Measurements from ENCODE around the gene PSTPIP2. TPM values are rescaled to one million over a fixed set of nuclear protein-coding genes. Genes with fewer than 3 reads are reported as not detected.
"Not testable (repeated sequence)": the region's sequence is repeated elsewhere in the genome, so short reads cannot be mapped to it uniquely, and the experiment has no call there.

Gene PSTPIP2, protein sequence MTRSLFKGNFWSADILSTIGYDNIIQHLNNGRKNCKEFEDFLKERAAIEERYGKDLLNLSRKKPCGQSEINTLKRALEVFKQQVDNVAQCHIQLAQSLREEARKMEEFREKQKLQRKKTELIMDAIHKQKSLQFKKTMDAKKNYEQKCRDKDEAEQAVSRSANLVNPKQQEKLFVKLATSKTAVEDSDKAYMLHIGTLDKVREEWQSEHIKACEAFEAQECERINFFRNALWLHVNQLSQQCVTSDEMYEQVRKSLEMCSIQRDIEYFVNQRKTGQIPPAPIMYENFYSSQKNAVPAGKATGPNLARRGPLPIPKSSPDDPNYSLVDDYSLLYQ
- polyA plus RNA-seq (2012; ENCODE audit: insufficient read depth, insufficient read length) = not detected

DNA sequence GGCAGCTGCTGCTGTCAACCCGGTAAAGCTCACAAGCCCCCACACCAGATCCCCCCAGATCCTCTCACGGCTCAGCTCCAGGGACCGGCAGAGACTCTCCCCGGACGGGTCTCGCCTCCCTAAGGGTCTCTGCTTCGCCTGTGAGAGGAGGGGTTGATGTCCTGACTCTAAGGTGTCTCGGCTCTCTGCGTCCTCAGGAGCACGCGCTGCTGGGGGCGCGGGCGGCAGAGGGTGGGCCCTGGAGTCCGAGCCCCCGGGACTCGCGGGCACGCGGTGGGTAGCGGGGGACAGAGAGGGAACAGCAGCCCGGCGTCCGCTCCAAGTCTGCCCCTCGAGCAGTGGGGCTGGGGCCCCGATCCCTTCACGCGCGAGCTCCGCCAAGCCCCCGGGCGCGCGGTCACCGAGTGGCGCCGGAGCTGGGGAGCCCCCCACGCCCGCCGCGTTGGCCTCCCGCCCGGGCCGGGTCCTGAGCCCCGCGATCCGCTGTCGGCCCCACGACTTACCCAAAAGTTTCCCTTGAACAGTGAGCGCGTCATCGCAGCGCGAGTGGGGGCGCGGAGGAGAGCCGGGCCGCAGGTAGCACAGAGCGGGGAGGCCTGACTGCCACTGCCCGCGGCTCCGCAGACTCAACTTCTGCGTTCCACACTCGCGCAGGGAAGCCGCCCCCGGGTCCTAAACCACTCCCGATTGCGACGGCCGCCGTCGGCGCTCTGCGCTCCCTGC lies at the start of gene PSTPIP2:
Gene PSTPIP2, minus strand, starts transcription at position 608 of the 723 bp plus-strand sequence. Its CDS starts 72 bp downstream, at position 536.
- H3K4me3 ChIP-seq (ENCODE audit: low read length) = no peak within 1 kb of the TSS
- no peak for DNase-seq (ENCODE audit: low read depth, low spot score)

GRCh38 chr18:46113751-46114150 lies 41.7 kb upstream of the PSTPIP2 start:
- no peak overlapping the region for H3K4me3 ChIP-seq (ENCODE audit: low read length)
- no peak for DNase-seq (ENCODE audit: low read depth, low spot score)

DNA sequence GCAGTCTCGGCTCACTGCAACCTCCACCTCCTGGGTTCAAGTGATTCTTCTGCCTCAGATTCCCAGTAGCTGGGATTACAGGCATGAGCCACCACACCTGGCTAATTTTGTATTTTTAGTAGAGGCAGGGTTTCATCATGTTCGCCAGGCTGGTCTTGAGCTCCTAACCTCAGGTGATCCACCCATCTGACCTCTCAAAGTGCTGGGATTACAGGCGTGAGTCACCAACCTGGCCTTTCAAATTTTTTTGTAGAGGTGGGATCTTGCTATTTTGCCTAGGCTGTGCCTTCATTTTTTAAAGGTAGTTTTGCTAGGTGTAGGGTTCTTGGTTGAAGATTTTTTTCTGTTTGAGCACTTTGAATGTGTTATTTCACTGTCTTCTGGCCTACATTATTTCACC lies 38.3 kb upstream of the PSTPIP2 start:
- DNase-seq (ENCODE audit: low read depth, low spot score) = no peak
- H3K4me3 ChIP-seq (ENCODE audit: low read length) = no peak overlapping the region

GRCh38 chr18:46109386-46109785 lies 37.3 kb upstream of the PSTPIP2 start:
- DNase-seq (ENCODE audit: low read depth, low spot score) = no peak
- H3K4me3 ChIP-seq (ENCODE audit: low read length) = no peak overlapping the region

DNA sequence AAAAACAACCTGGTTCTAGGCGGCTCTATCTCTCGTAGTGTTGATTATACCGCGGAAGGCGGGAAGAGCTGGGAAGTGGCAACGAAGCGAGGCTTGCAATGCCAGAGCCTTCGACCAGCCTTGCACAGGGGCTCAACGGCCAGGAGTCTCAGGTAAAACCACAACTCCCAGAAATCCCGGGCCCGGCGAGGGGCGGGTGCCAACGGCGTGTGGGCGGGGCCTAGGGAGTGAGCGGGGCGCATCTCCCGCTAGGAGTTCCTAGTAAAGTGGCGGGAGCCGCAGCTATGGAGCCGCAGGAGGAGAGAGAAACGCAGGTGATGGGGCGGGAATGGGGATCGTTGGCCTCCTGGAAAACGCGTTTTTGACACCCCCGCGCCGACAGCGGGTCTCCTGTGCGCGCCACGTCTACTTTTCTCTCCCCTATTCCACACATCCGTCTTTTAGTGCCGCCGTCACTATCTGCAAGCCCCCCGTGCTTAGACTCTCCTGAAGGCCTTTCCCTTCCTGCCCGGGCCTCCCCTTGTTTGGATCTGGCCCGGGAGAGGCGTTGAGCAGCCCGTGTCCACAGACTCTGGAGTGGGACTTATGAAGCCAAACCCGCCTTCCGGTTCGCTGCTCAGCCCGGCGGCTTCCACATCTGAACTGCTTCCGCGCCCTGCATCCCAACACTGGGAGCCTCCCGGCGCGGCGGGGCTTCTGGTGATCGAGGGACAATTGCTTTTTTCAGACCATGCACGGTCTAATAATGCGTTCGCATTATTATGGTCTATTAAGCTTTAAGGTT lies 32.3 kb upstream of the PSTPIP2 start, which contains the start of gene HAUS1:
Gene HAUS1, plus strand, starts transcription at position 258 of the 784 bp plus-strand sequence. Its CDS starts 27 bp downstream, at position 285.
- H3K4me3 ChIP-seq (ENCODE audit: low read length) = peak within 1 kb of the TSS; percentile 91
- DNase-seq (ENCODE audit: low read depth, low spot score) = peak; percentile 75

GRCh38 chr18:46099463-46099862 lies 27.4 kb upstream of the PSTPIP2 start:
- no peak overlapping the region for H3K4me3 ChIP-seq (ENCODE audit: low read length)
- DNase-seq (ENCODE audit: low read depth, low spot score) = no peak

- no peak for DNase-seq (ENCODE audit: low read depth, low spot score)
- H3K4me3 ChIP-seq (ENCODE audit: low read length) = peak overlapping the region; percentile 92
Measured at GRCh38 chr18:46098616-46098933, 26.5 kb upstream of the PSTPIP2 start.

DNA sequence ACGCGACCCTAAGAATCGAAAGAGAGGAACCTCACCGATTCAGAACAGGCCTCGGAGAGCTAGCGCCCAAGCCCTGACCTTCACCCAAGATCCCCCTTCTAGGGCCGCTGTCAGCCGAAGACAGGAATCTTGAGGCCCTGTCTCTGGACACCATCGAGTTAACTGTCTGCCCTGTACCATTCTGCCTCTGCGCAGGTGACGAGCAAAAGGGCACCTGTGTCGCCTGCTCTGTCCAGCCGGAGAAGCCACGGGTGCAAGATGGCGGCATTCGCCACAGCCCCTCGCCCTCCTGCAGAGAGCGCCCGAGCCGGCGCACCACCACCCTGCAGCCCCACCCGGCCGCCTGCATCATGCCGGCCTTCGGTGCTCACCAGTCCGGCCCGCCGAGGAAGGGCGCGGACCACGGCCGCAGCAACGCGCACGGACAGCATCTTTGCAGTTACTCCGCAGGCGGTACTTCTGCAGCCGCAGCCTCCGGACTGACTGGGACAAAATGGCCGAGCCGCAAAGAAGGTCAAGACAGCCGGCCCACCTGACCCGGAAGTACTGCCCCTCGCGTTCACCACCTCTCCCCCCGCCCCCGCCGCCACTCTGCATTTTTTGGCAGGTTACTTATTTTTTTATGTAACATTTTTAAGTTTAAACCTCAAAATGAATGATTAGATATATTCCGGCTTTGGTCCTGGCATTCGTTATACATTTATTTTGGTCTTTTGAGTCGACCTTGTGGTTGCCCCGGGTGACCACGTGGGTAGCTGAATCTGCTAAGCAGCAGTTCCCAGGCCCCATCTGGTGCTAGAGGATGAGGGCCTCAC lies 25.9 kb upstream of the PSTPIP2 start, which contains the start of gene ATP5F1A:
Gene ATP5F1A, minus strand, starts transcription at position 496 of the 815 bp plus-strand sequence. Its CDS starts 65 bp downstream, at position 431.
- peak within 1 kb of the TSS; percentile 92 for H3K4me3 ChIP-seq (ENCODE audit: low read length)
- DNase-seq (ENCODE audit: low read depth, low spot score) = peak; percentile 72

DNA sequence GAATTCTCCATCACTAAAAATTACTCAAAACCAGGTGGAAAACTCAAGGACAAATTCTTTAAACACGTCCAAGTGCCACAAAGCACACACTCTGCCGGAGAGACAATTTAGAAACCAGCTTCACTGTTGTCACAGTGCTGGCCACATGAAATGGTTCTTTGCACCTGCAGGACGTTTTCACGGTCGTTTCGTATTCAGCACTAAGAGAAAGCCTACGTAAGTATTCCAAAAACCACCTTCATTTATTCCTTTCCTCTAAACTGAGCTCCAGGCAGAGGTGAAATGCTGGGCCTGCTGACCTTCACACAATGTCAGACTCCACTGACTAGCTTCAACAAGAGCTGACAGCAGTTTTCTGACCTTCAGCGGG lies 25.4 kb upstream of the PSTPIP2 start:
- peak overlapping the region; percentile 92 for H3K4me3 ChIP-seq (ENCODE audit: low read length)
- no peak for DNase-seq (ENCODE audit: low read depth, low spot score)

DNA sequence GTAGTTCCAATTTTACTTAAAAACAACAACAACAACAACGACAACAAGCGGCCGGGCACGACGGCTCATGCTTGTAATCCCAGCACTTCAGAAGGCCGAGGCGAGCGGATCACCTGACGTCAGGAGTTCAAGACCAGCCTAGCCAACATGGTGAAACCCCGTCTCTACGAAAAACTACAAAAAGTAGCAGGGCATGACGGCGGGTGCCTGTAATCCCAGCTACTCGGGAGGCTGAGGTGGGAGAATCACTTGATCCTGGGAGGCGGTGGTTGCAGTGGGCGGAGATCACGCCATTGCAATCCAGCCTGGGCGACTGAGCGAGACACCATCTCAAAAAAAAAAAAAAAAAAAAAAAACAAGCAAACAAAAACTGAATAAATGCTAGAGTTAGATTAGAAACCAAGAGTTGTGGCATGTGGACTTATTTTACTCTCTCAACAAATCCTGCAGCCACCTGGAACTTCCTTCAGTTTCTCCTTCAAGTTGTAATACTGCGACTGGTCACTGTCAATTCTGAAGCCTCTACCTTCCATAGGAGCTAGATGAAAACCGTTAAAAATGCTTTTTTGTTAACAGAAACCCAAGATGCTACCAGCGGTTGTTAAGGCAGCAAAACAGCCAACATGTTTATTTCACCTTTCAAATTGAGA lies 24.7 kb upstream of the PSTPIP2 start:
- peak overlapping the region; percentile 92 for H3K4me3 ChIP-seq (ENCODE audit: low read length)
- DNase-seq (ENCODE audit: low read depth, low spot score) = no peak

DNA sequence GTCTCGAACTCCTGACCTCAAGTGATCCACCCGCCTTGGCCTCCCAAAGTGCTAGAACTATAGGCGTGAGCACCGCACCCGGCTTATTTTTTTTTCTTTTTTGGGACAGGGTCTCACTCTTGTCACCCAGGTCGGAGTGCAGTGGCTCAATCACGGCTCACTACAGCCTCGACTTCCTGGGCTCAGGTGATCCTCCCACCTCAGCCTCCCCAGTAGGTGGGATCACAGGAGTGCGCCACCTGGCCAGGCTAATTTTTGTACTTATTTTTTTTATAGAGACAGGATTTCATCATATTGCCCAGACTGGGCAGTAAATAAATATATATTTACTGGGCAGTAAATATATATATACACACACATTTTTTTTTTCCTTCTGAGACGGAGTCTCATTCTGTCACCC lies 23.5 kb upstream of the PSTPIP2 start:
- no peak overlapping the region for H3K4me3 ChIP-seq (ENCODE audit: low read length)
- no peak for DNase-seq (ENCODE audit: low read depth, low spot score)

- H3K4me3 ChIP-seq (ENCODE audit: low read length); DNase-seq (ENCODE audit: low read depth, low spot score): not testable (repeated sequence)
Measured at GRCh38 chr18:46088501-46088900, 16.4 kb upstream of the PSTPIP2 start.

DNA sequence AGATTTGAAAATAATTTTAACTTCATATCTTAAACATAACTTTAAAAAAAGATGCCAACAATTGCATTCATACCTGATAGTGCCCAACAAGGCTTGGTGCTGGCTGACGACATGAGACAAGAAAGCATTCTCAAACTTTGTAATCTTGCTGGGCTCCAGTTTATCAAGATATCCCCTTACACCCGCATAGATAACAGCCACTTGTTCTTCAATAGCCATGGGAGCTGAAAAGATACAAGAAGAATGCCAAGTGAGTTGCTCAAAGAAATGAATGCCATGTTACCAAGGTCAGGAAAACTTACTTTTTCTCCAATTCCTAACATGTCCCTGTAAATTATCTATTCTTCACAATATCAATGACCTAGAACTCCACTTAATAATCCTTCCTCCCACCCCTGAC lies 12.4 kb upstream of the PSTPIP2 start:
- DNase-seq (ENCODE audit: low read depth, low spot score) = no peak
- H3K4me3 ChIP-seq (ENCODE audit: low read length) = no peak overlapping the region

DNA sequence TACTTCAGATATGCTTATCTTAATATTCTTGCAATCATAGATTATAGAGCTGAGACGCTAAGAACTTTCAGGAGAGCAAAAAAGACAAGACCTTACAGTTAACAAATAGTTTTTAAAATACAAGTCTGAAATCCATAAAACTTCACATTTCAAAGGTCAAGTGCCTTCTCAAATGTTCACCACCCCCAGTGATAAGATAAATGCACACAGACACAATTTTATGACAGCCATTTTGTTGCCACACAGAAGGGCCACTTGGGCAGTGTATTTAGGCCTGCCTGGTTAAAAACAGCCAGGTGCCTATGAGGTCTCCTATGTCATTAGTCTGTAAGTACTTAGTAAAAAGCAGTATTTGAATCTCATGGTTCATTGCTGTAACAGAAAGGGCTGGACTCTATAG lies 8.1 kb upstream of the PSTPIP2 start:
- H3K4me3 ChIP-seq (ENCODE audit: low read length) = no peak overlapping the region
- no peak for DNase-seq (ENCODE audit: low read depth, low spot score)

GRCh38 chr18:46079336-46079735 lies 7.3 kb upstream of the PSTPIP2 start:
- H3K4me3 ChIP-seq (ENCODE audit: low read length) = no peak overlapping the region
- DNase-seq (ENCODE audit: low read depth, low spot score) = no peak

GRCh38 chr18:46073474-46074331 lies 1.6 kb upstream of the PSTPIP2 start:
- no peak overlapping the region for H3K4me3 ChIP-seq (ENCODE audit: low read length)
- peak; percentile 51 for DNase-seq (ENCODE audit: low read depth, low spot score)

- H3K4me3 ChIP-seq (ENCODE audit: low read length) = no peak overlapping the region
- DNase-seq (ENCODE audit: low read depth, low spot score) = no peak
Measured at GRCh38 chr18:46072959-46073358, 899 bp upstream of the PSTPIP2 start.
